Subcutaneous abdominal adipose tissue (tissue), 5 donors: ENCODE measurements around the gene ALDH3A2.
"Not testable (repeated sequence)": the region's sequence is repeated elsewhere in the genome, so short reads cannot be mapped to it uniquely, and the experiment has no call there.

Experiments
- H3K27ac ChIP-seq: one replicate; pipeline ENCODE4 v1.7.0; 2013; ENCODE audit warnings: low read depth, mild to moderate bottlenecking, inconsistent platforms, low read length, moderate library complexity
- H3K27me3 ChIP-seq, 5 donors: one replicate each; pipeline ENCODE4 v1.7.0; 2013; ENCODE audit warnings: low read length in 5 of 5, inconsistent platforms in 1 of 5; ENCODE audit not compliant: control insufficient read depth in 5 of 5, insufficient read depth in 4 of 5
- H3K36me3 ChIP-seq, 5 donors: one replicate each; pipeline ENCODE4 v1.7.0; 2013; ENCODE audit warnings: low read length in 5 of 5; ENCODE audit not compliant: control insufficient read depth in 5 of 5, insufficient read depth in 5 of 5
- H3K4me1 ChIP-seq, 5 donors: one replicate each; pipeline ENCODE4 v1.7.0; 2013; ENCODE audit warnings: low read length in 5 of 5, mild to moderate bottlenecking in 3 of 5, moderate library complexity in 1 of 5; ENCODE audit not compliant: control insufficient read depth in 5 of 5, insufficient read depth in 5 of 5
- H3K4me3 ChIP-seq, 5 donors: one replicate each; pipeline ENCODE4 v1.7.0; 2013; ENCODE audit warnings: low read length in 5 of 5, low read depth in 1 of 5
- H3K9ac ChIP-seq, 5 donors: one replicate each; pipeline ENCODE4 v1.7.0; 2013; ENCODE audit warnings: low read length in 5 of 5, mild to moderate bottlenecking in 4 of 5, moderate library complexity in 3 of 5
- H3K9me3 ChIP-seq, 5 donors: one replicate each; pipeline ENCODE4 v1.7.0; 2013; ENCODE audit warnings: low read length in 5 of 5; ENCODE audit not compliant: control insufficient read depth in 5 of 5
- donor health status: healthy.
- donor health status: healthy.
- donor health status: healthy.
- donor health status: healthy.
- donor health status: healthy.

The ALDH3A2 gene

GRCh38 chr17:19676896-19677295 is 28.3 kb downstream of the ALDH3A2 start:
- Histone ChIP-seq H3K36me3 (peaks cover 12 to 62% (median 43%) of the 10 kb centered on the region in 5 donors), H3K4me3 (no peak overlapping the region), H3K27me3 (no peaks in the 10 kb centered on the region), H3K9me3 (no peaks in the 10 kb centered on the region), H3K27ac (no peak overlapping the region), H3K9ac (no peak overlapping the region), H3K4me1 (peaks cover 0 to 5% (median 3%) of the 10 kb centered on the region in 5 donors)

GRCh38 chr17:19677736-19678379 is 29.3 kb downstream of the ALDH3A2 start:
- H3K9ac ChIP-seq, result no peak overlapping the region
- H3K36me3 ChIP-seq, result peaks cover 12 to 57% (median 40%) of the 10 kb centered on the region in 5 donors
- no peak overlapping the region for H3K27ac ChIP-seq
- H3K4me1 ChIP-seq, result no peaks in the 10 kb centered on the region
- no peaks in the 10 kb centered on the region for H3K9me3 ChIP-seq
- H3K27me3 ChIP-seq, result no peaks in the 10 kb centered on the region
- H3K4me3 ChIP-seq, result no peak overlapping the region

DNA sequence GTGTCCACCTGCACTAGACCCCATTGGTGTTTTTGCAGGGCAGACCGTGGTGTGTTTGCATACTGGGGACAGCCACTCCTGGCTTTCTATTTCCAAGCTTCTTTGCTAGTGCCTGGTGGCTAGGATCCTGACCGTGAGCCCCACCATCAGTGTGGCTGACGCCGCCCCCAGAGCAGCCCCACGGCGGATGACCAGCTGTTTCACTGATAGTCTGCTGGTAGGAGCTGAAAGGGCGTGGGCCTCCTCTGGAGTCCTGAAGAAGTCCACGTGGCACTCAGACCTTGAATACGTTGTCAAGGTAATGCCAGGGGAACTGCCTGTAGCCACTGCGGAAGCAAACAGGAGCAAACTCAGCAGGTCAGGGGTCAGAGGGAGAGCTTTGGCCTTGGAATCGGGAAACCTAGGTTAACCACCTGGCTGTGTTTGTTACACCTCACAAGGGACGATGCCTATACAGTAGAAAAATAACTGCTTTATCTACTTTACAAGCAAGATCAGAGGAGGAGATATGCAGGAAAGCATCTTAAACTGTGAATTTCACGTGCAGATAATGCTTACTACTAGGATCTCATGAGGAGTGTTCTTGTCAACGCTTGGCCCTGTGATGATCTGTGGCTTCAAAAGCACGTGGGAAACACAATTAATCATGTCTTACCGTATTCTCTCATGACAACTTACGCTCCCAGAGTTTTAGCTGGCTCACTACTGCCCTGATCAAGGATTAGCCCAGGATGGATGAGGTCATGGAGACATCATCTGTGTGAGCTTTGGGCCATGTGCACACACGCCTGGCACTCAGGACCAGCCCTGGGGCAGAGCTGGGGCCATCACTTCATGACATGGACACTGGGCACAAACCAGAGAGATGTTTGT is 30.3 kb downstream of the ALDH3A2 start:
- no peak overlapping the region for H3K4me3 ChIP-seq
- H3K4me1 ChIP-seq, result no peaks in the 10 kb centered on the region
- no peaks in the 10 kb centered on the region for H3K27me3 ChIP-seq
- H3K9ac ChIP-seq, result no peak overlapping the region
- H3K9me3 ChIP-seq, result no peaks in the 10 kb centered on the region
- no peak overlapping the region for H3K27ac ChIP-seq
- peaks cover 12 to 53% (median 40%) of the 10 kb centered on the region in 5 donors for H3K36me3 ChIP-seq

DNA sequence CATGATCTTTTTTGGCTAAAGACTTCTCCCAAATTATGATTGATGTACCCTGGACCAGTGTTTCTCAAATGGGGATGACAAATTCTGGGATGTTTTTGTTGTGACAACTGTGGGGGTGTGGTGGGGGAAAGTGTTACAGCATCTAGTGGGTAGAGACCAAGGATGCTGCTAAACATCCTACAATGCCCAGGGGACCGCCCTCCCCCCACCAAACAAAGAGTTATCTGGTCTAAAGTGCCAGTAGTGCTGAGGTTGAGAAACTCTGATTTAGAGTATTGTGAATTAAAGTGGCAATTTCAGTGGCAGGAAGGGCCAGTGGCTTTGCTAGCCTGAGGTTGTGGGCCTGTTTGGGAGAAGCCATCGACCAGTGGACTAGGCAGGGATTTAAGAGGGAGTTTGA is 34.6 kb downstream of the ALDH3A2 start:
- no peak overlapping the region for H3K4me3 ChIP-seq
- peaks cover 0 to 9% (median 0%) of the 10 kb centered on the region in 5 donors for H3K4me1 ChIP-seq
- no peaks in the 10 kb centered on the region for H3K27me3 ChIP-seq
- H3K9ac ChIP-seq, result no peak overlapping the region
- peaks cover 0 to 18% (median 15%) of the 10 kb centered on the region in 5 donors for H3K36me3 ChIP-seq
- H3K9me3 ChIP-seq, result no peaks in the 10 kb centered on the region
- H3K27ac ChIP-seq, result no peak overlapping the region

DNA sequence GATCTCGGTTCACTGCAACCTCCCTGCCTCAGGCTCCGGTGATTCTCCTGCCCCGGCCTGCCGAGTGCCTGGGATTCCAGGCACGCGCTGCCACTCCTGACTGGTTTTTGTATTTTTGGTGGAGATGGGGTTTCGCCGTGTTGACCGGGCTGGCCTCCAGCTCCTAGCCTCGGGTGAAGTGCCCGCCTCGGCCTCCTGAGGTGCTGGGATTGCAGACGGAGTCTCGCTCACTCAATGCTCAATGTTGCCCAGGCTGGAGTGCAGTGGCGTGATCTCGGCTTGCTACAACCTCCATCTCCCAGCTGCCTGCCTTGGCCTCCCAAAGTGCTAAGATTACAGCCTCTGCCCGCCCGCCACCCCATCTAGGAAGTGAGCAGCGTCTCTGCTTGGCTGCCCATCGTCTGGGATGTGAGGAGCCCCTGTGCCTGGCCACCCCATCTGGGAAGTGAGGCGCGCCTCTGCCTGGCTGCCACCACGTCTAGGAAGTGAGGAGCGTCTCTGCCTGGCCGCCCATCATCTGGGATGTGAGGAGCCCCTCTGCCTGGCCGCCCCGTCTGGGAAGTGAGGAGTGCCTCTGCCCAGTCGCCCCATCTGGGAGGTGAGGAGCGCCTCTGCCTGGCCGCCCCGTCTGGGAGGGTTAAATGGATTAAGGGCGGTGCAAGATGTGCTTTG is 36.5 kb downstream of the ALDH3A2 start:
- H3K4me3 ChIP-seq, H3K4me1 ChIP-seq, H3K27ac ChIP-seq, H3K27me3 ChIP-seq, H3K9ac ChIP-seq, H3K9me3 ChIP-seq, H3K36me3 ChIP-seq: not testable (repeated sequence)

DNA sequence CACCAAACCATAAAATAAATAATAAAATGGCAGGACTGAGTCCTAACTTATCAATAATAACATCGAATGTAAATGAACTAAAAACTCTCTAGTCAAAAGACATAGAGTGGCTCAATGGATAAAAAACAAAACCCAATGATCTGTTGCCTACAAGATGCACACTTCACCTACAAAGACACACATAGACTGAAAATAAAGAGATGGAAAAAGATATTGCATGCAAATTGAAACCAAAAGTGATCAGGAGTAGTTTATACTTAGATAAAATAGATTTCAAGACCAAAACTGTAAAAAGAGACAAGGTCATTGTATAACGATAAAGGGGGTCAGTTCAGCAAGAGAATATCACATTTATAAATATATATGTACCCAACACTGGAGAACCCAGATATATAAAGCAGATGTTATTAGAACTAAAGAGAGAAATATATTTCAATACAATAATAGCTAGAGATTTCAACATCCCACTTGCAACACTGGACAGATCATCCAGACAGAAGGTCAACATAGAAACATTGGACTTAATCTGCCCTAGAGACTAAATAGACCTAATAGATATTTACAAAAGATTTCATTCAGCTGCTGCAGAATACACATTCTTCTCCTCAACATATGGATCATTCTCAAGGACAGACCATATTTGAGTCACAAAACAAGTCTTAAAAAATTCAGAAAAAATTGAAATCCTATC is 38.0 kb downstream of the ALDH3A2 start:
- Histone ChIP-seq H3K4me1 (peaks cover 0 to 9% (median 0%) of the 10 kb centered on the region in 5 donors), H3K36me3 (peaks cover 0 to 1% (median 0%) of the 10 kb centered on the region in 5 donors), H3K4me3 (no peak overlapping the region), H3K9me3 (no peaks in the 10 kb centered on the region), H3K27ac (no peak overlapping the region), H3K9ac (no peak overlapping the region), H3K27me3 (no peaks in the 10 kb centered on the region)

DNA sequence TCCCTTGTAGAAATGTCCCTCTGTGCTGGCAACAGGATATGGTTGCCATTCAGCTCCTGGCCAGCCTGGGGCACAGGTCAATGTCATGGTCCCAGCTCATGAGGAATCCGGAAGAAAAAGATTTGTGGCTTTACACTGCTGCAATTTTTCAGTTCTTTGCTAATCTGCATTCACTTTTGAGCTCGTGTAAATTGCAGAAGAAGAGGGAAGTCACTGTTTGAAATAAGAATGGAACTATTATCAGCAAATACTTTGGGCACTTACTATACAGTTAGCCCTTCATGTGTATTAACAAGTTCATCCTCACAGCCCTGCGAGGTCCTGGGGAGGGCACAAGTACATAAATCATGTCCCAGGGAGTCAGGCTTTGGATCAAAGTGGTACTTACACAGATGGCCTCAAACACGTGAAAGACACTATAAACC is 53.7 kb downstream of the ALDH3A2 start:
- H3K4me3 ChIP-seq, result no peak overlapping the region
- no peak overlapping the region for H3K9ac ChIP-seq
- peaks cover 0 to 4% (median 0%) of the 10 kb centered on the region in 5 donors for H3K4me1 ChIP-seq
- no peaks in the 10 kb centered on the region for H3K9me3 ChIP-seq
- H3K27me3 ChIP-seq, result no peaks in the 10 kb centered on the region
- no peaks in the 10 kb centered on the region for H3K36me3 ChIP-seq
- no peak overlapping the region for H3K27ac ChIP-seq

DNA sequence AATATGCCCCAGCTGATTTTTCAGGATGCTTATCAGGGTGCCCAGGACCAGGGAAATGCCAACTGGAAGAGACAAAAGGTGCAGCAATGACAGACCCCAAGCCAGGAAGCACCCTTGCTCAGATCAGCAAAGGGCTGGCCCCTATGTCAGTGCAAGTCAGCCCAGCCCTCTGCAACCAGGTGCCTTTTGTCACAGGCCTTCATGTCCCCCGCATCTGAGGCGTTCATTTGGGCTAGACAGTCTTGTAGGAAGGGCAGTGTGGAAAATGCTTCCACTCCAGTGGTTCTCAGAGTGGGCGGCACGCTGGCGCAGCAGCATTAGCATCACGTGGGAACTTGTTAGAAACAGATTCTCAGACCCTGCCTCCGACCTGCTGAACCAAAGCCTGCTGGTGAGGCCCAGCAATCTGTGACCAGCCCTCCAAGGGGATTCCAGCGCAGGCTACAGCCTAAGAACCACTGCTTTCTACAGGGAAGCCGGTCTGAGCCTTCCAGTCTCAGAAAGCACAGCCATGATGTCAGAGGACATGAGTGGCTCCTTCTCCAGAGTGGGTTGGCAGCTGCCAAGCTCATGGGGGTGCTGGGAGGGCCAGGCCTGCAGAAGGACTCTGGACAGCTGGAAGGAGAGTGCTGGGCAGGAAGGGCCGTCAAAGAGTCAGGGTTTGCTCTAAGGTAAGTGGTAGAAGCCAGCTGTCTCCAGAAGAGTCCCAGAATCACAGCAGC is 54.7 kb downstream of the ALDH3A2 start:
- H3K4me1 ChIP-seq, result peaks cover 0 to 4% (median 0%) of the 10 kb centered on the region in 5 donors
- no peak overlapping the region for H3K27ac ChIP-seq
- H3K9me3 ChIP-seq, result no peaks in the 10 kb centered on the region

DNA sequence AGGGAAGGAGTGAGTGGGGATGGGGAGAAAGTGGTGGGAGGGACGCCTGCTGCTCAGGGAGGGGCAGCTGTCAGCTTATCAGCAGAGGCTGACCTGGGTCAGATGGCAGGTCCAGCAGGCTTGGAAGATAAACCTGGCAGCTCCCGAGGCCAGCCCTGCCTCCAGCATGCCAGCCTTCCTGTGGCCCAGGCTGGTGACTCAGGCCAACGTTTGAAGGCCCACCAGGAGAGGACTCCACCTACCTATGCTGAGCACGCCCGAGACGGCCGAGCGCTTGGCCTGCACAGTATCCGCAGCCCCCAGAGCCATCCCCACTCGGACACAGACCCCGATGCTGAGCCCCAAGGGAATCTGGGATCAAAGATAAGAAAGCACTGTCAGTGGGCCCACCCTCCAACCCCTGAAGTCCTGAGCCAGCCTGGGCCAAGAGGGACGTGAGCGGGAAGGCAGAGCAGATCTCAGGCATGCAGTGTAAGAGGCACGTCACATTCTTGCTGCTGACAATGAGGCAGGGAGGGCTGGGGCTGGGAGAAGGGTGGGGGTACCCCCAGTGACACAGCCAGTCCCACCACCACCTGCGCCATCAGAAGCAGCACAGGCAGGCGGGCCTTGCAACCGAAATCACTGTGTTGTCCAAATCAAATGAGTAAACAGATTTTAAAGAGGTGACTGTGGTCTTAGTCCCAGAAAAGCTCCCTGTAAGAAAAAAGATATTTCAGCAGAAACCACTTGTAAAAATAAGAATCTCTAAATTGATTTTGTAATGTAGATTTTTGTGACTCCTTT is 55.5 kb downstream of the ALDH3A2 start:
- Histone ChIP-seq H3K9ac (no peak overlapping the region), H3K36me3 (no peaks in the 10 kb centered on the region), H3K4me1 (peaks cover 0 to 4% (median 0%) of the 10 kb centered on the region in 5 donors), H3K27me3 (no peaks in the 10 kb centered on the region), H3K9me3 (no peaks in the 10 kb centered on the region), H3K4me3 (no peak overlapping the region), H3K27ac (no peak overlapping the region)

More for the DNA sequence above, 54.7 kb downstream of the ALDH3A2 start:
- Histone ChIP-seq H3K4me3 (no peak overlapping the region), H3K36me3 (no peaks in the 10 kb centered on the region), H3K9ac (no peak overlapping the region), H3K27me3 (no peaks in the 10 kb centered on the region)
